HepG2 (cell line): Measurements from ENCODE around the gene INA. TPM values are rescaled to one million over a fixed set of nuclear protein-coding genes. Genes with fewer than 3 reads are reported as not detected.
A peak's percentile ranks its signal among the peaks of the same experiment; 100 is the strongest.

Source experiments
- ATAC-seq: fragments of 200-7000 bp; cut with Tn5 transposase; 3 replicates; pipeline ENCODE4 v1.9.1; 2020; ENCODE audit warnings: mild to moderate bottlenecking, moderate library complexity
- BruUV-seq: library from RNA; stranded (reverse); fragments of 400-500 nt; replicated peaks from 2 replicates; lab custom pipeline; 2021; lab: Mats Ljungman, UMichigan
- CTCF ChIA-PET: fragments of 300-600 bp; formaldehyde crosslinking; extraction: SDS; loops from one replicate; lab custom pipeline; 2021; ENCODE audit warnings: low total read pairs, inconsistent platforms, low intra/inter-chr PET ratio; lab: Yijun Ruan, JAX
- POLR2A ChIA-PET: fragments of 350-600 bp; sonication (Branson Sonifier 250); formaldehyde crosslinking; loops from one replicate; lab custom pipeline; 2020; ENCODE audit warnings: antibody characterized with exemption, inconsistent platforms; lab: Yijun Ruan, JAX
- DNase-seq: peaks from one replicate; pipeline ENCODE4 v3.0.0-alpha.2; 2015; ENCODE audit warnings: low spot score
- FAIRE-seq: peaks from 3 replicates; lab custom pipeline; 2011; peaks lifted over from hg19 to GRCh38; lab: Jason Lieb, UNC
- H2AFZ ChIP-seq: one replicate; pipeline ENCODE4 v1.6.1; 2011; ENCODE audit warnings: low read length, inconsistent platforms
- H3K27ac ChIP-seq: fragments of 300-600 bp; 3 replicates; pipeline ENCODE4 v1.8.0; 2011; ENCODE audit warnings: mixed run types, mild to moderate bottlenecking, mixed read lengths, low read length, inconsistent platforms; ENCODE audit not compliant: insufficient read depth; ENCODE audit errors: extremely low read length
- H3K27me3 ChIP-seq, 2 experiments: fragments of 200-600 bp in 1 of 2; 2 replicates in 1 of 2; 3 replicates in 1 of 2; pipeline versions ENCODE4 v1.6.0 to v1.8.0; 2011; ENCODE audit warnings: low read length in 2 of 2, mild to moderate bottlenecking in 2 of 2, moderate library complexity in 2 of 2, inconsistent platforms in 1 of 2; ENCODE audit not compliant: insufficient read depth in 2 of 2, control insufficient read depth in 1 of 2
- H3K36me3 ChIP-seq, 2 experiments: fragments of 200-600 bp in 1 of 2; replicated peaks in 1 of 2; 2 replicates in 1 of 2; 3 replicates in 1 of 2; pipeline versions ENCODE4 v1.5.1 to v1.8.0; 2011; ENCODE audit warnings: low read length in 2 of 2, inconsistent platforms in 1 of 2; ENCODE audit not compliant: insufficient read depth in 2 of 2, control insufficient read depth in 1 of 2
- H3K4me1 ChIP-seq: 2 replicates; pipeline ENCODE4 v1.5.1; 2012; ENCODE audit warnings: low read length, inconsistent platforms; ENCODE audit not compliant: insufficient read depth
- H3K4me2 ChIP-seq: 2 replicates; pipeline ENCODE4 v1.6.0; 2011; ENCODE audit warnings: low read depth, low read length, inconsistent platforms
- H3K4me3 ChIP-seq, 3 experiments: fragments of 200-600 bp in 1 of 3; sonication (generic), shearing (Covaris generic) in 1 of 3; replicated peaks in 1 of 3; 2 replicates each; pipeline ENCODE4 v1.5.1; 2011 to 2016; ENCODE audit warnings: low read length in 3 of 3, inconsistent platforms in 2 of 3, low read depth in 2 of 3, mild to moderate bottlenecking in 2 of 3, control low read depth in 1 of 3, mixed read lengths in 1 of 3; ENCODE audit not compliant: insufficient read depth in 1 of 3
- H3K79me2 ChIP-seq: one replicate; pipeline ENCODE4 v1.6.1; 2011; ENCODE audit warnings: low read length, inconsistent platforms; ENCODE audit not compliant: insufficient read depth
- H3K9ac ChIP-seq: 2 replicates; pipeline ENCODE4 v1.6.0; 2011; ENCODE audit warnings: mild to moderate bottlenecking, low read depth, low read length, inconsistent platforms; ENCODE audit not compliant: insufficient read depth
- H3K9me3 ChIP-seq: 2 replicates; pipeline ENCODE4 v1.5.1; 2012; ENCODE audit warnings: mild to moderate bottlenecking, low read length
- H4K20me1 ChIP-seq: 2 replicates; pipeline ENCODE4 v1.6.0; 2011; ENCODE audit warnings: inconsistent platforms, mild to moderate bottlenecking, low read length, moderate library complexity; ENCODE audit not compliant: insufficient read depth
- FOXM1 ChIP-seq: sonication (generic); formaldehyde crosslinking; IDR thresholded peaks from 2 replicates; pipeline ENCODE4 v1.5.0; 2020; ENCODE audit warnings: missing genetic modification reagents
- HCFC1 ChIP-seq: fragments of 150-350 bp; IDR thresholded peaks from 2 replicates; pipeline ENCODE4 v1.6.1; 2014; ENCODE audit warnings: low read depth, low read length
- HNF4A ChIP-seq: sonication (generic); formaldehyde crosslinking; IDR thresholded peaks from 2 replicates; pipeline ENCODE4 v1.4.0; 2020; ENCODE audit warnings: missing genetic modification reagents
- NCOA5 ChIP-seq: sonication (generic); formaldehyde crosslinking; IDR thresholded peaks from 2 replicates; pipeline ENCODE4 v1.4.0; 2020; ENCODE audit warnings: missing genetic modification reagents
- RBM22 ChIP-seq: fragments of 200-400 bp; formaldehyde crosslinking; optimal IDR thresholded peaks from 2 replicates; pipeline ENCODE3; 2017; ENCODE audit warnings: mild to moderate bottlenecking, low read length, moderate library complexity
- RELA ChIP-seq: sonication (generic); formaldehyde crosslinking; IDR thresholded peaks from 2 replicates; pipeline ENCODE4 v1.4.0; 2020; ENCODE audit warnings: missing genetic modification reagents
- RFX3 ChIP-seq: IDR thresholded peaks from 2 replicates; pipeline ENCODE4 v1.6.1; 2016; ENCODE audit warnings: missing biosample characterization, missing genetic modification reagents
- SNAPC2 ChIP-seq: sonication (generic); formaldehyde crosslinking; IDR thresholded peaks from 2 replicates; pipeline ENCODE4 v1.8.1; 2022; ENCODE audit warnings: mild to moderate bottlenecking, missing genetic modification reagents
- TP53 ChIP-seq: sonication (generic); formaldehyde crosslinking; conservative IDR thresholded peaks from 2 replicates; pipeline ENCODE4 v1.4.0; 2020; ENCODE audit warnings: missing genetic modification reagents
- ZNF331 ChIP-seq: sonication (generic); formaldehyde crosslinking; IDR thresholded peaks from 2 replicates; pipeline ENCODE4 v1.4.0; 2020; ENCODE audit warnings: missing genetic modification reagents
- ZNF530 ChIP-seq: sonication (generic); formaldehyde crosslinking; IDR thresholded peaks from 2 replicates; pipeline ENCODE4 v1.5.0; 2020; ENCODE audit warnings: low read depth, mild to moderate bottlenecking, missing genetic modification reagents
- ZNF552 ChIP-seq: sonication (generic); formaldehyde crosslinking; IDR thresholded peaks from 2 replicates; pipeline ENCODE4 v1.9.0; 2022; ENCODE audit warnings: missing genetic modification reagents, mild to moderate bottlenecking, borderline replicate concordance
- ZNF570 ChIP-seq: sonication (generic); formaldehyde crosslinking; IDR thresholded peaks from 2 replicates; pipeline ENCODE4 v1.4.0; 2020; ENCODE audit warnings: mild to moderate bottlenecking, missing genetic modification reagents, borderline replicate concordance
- ZNF772 ChIP-seq: sonication (generic); formaldehyde crosslinking; IDR thresholded peaks from 2 replicates; pipeline ENCODE4 v1.5.0; 2020; ENCODE audit warnings: mild to moderate bottlenecking, missing genetic modification reagents
- ZNF883 ChIP-seq: sonication (generic); formaldehyde crosslinking; IDR thresholded peaks from 2 replicates; pipeline ENCODE4 v1.5.1; 2020; ENCODE audit warnings: mild to moderate bottlenecking, missing genetic modification reagents; ENCODE audit errors: not compliant biosample characterization
- WGBS: methylation state at CpG from one replicate; pipeline ENCODE4 v1.1.6; 2017; ENCODE audit warnings: low lambda C conversion rate; 5-methylcytosine and 5-hydroxymethylcytosine counted together
- in situ Hi-C: cut with HindIII; loops from 2 replicates; pipeline ENCODE4 v1.10.0; 2017; ENCODE audit warnings: low pct_unique_long_range_greater_than_20kb; ENCODE audit not compliant: extremely low pct_ligation_motif_present
- intact Hi-C: fragments of 100-400 bp; cut with micrococcal nuclease; formaldehyde crosslinking; loops from one replicate; pipeline ENCODE4 v1.10.0; 2022; ENCODE audit not compliant: unreplicated experiment
- polyA plus RNA-seq, 8 experiments: library from polyadenylated mRNA; depleted of rRNA in 3 of 8; stranded (reverse) in 7 of 8; unstranded in 1 of 8; fragments of >200 nt; fragmentation: Illumina TruSeq in 4 of 8; extraction: Trizol in 4 of 8; gene quantifications; 2 replicates each; pipeline versions ENCODE4 v1.2.1 to v1.2.3, GENCODE V29; 2011 to 2016; ENCODE audit warnings: low read depth in 4 of 8, missing spikeins in 1 of 8, mixed read lengths in 1 of 8; ENCODE audit not compliant: insufficient read depth in 1 of 8
- total RNA-seq, 5 experiments: library from RNA; depleted of rRNA; stranded (reverse); fragments of >200 nt; fragmentation: Illumina TruSeq; extraction: Trizol; gene quantifications; 2 replicates each; pipeline ENCODE4 v1.2.3, GENCODE V29; 2016; ENCODE audit warnings: low read depth in 1 of 5
- TF ChIP-seq, protein P1 (sequence below): sonication (generic); formaldehyde crosslinking; IDR thresholded peaks from 2 replicates; pipeline ENCODE4 v1.4.0; 2020; ENCODE audit warnings: missing genetic modification reagents
- TF ChIP-seq, protein P2 (sequence below): sonication (generic); formaldehyde crosslinking; IDR thresholded peaks from 2 replicates; pipeline ENCODE4 v1.4.0; 2020; ENCODE audit warnings: low read depth, mild to moderate bottlenecking, missing genetic modification reagents

INA gene
- total and polyA plus RNA-seq, 2 of the 13 experiments (the other 11 are each of a cell fraction or from before 2014, with no cell fraction given) = 0.04 to 0.13 TPM

DNA sequence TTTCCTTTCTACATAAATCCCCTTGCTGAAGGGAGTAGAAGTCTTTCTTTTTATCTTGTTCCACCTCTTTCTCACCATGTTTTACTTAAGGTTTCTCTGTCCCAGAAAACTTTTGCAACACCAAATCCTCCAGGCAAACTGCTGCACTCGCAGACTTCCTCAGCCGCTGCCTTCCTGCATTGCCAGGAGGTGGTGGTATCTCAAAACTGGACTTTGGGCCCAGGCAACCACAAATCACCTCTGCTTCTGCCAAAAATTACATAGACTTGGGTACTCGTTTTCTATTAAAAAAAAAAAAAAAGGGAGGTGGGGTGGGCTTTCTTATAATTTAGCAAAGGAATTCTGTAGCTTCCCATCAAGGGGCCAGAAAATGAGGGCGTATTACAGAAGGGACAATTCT, 14.7 kb downstream of the INA start:
- FAIRE-seq (no peak), DNase-seq (no peak), ATAC-seq (no peak)
- Histone ChIP-seq H2AFZ (no peak overlapping the region), H3K27ac (no peak overlapping the region), H3K4me1 (peaks cover 15% of the 10 kb centered on the region), H3K79me2 (no peaks in the 10 kb centered on the region), H3K4me2 (no peak overlapping the region), H3K9ac (no peak overlapping the region), H3K36me3 (no peaks in the 10 kb centered on the region), H4K20me1 (no peaks in the 10 kb centered on the region), H3K4me3 (no peak overlapping the region), H3K9me3 (no peaks in the 10 kb centered on the region), H3K27me3 (peaks cover 1 to 14% of the 10 kb centered on the region in 2 experiments; a peak in 2 of 5 replicates)
- no TSS peak for BruUV-seq
- in situ Hi-C loops (no loop called here), intact Hi-C loops (no loop called here)
- peak; percentile 11; the same call in 1 of the 2 replicates for TF ChIP-seq HNF4A
- TF ChIP-seq TP53 (CRISPR knock-in tag) = no peak
- POLR2A ChIA-PET = no interaction called here
- CTCF ChIA-PET = no interaction called here
- 32% methylated on average over 4 of the region's 4 CpGs for WGBS

DNA sequence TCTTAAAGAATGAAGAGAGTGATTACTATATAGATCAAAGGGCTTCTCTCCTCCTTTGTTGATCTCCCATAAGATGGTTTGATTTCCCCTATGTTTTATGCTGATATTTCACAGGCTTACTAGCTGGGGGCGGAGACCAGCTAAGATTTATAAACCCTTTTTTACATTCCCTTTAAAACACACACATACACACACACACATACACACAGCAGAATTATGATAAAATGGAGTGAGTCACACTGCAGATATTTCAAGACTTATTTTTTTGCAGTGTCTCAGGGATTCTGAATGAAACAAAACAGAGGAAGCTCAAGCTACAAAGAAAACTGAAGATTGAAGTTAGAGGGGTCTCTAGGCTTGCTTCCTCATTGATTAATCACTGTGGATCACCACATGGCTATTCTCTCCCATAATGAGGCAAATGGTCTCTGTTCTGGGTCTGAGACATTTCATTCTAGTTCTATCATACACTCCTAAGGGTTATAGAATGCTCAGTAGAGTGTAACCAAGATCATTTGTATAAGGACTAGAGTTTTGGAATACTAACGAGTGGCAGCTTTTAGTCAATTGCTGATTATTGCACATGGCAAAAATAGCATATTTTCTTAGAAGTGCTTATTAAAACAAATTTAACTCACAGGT, 18.6 kb downstream of the INA start:
- Histone ChIP-seq H3K4me1 (peaks cover 15% of the 10 kb centered on the region), H4K20me1 (no peaks in the 10 kb centered on the region), H2AFZ (no peak overlapping the region), H3K36me3 (no peaks in the 10 kb centered on the region), H3K9ac (no peak overlapping the region), H3K27ac (no peak overlapping the region), H3K4me3 (no peak overlapping the region), H3K9me3 (no peaks in the 10 kb centered on the region), H3K27me3 (peaks cover 0 to 1% of the 10 kb centered on the region in 2 experiments; a peak in 1 of 5 replicates), H3K79me2 (no peaks in the 10 kb centered on the region), H3K4me2 (no peak overlapping the region)
- no peak for ATAC-seq
- no TSS peak for BruUV-seq
- no peak for DNase-seq
- intact Hi-C loops = no loop called here
- FAIRE-seq = no peak
- ChIA-PET CTCF (no interaction called here), POLR2A (no interaction called here)
- in situ Hi-C loops = no loop called here
- WGBS = 27% methylated on average over 2 of the region's 2 CpGs
- no peak for TF ChIP-seq RBM22
- TF ChIP-seq, protein P1, sequence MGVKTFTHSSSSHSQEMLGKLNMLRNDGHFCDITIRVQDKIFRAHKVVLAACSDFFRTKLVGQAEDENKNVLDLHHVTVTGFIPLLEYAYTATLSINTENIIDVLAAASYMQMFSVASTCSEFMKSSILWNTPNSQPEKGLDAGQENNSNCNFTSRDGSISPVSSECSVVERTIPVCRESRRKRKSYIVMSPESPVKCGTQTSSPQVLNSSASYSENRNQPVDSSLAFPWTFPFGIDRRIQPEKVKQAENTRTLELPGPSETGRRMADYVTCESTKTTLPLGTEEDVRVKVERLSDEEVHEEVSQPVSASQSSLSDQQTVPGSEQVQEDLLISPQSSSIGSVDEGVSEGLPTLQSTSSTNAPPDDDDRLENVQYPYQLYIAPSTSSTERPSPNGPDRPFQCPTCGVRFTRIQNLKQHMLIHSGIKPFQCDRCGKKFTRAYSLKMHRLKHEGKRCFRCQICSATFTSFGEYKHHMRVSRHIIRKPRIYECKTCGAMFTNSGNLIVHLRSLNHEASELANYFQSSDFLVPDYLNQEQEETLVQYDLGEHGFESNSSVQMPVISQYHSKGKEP (CRISPR knock-in tag) = no peak
- no peak for TF ChIP-seq FOXM1
- TF ChIP-seq ZNF530 = no peak
- TF ChIP-seq, protein P2, sequence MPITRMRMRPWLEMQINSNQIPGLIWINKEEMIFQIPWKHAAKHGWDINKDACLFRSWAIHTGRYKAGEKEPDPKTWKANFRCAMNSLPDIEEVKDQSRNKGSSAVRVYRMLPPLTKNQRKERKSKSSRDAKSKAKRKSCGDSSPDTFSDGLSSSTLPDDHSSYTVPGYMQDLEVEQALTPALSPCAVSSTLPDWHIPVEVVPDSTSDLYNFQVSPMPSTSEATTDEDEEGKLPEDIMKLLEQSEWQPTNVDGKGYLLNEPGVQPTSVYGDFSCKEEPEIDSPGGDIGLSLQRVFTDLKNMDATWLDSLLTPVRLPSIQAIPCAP (CRISPR knock-in tag) = no peak
- no peak for TF ChIP-seq ZNF552 (CRISPR knock-in tag)
- TF ChIP-seq ZNF570 (CRISPR knock-in tag) = no peak
- no peak for TF ChIP-seq ZNF772 (CRISPR knock-in tag)
- TF ChIP-seq ZNF331 = no peak
- TF ChIP-seq ZNF883 = no peak
- TF ChIP-seq RELA (CRISPR knock-in tag) = no peak
- TF ChIP-seq HCFC1 = no peak
- TF ChIP-seq SNAPC2 = no peak
- no peak for TF ChIP-seq RFX3
- TF ChIP-seq NCOA5 (CRISPR knock-in tag) = no peak
